Kasumi-1 (cell line): ENCODE results near the gene MIPOL1.

ENCODE experiments used
- DNase-seq, 2 experiments: peaks; one replicate each; lab custom pipeline; 2025; lab: John Stamatoyannopoulos, UW

Gene MIPOL1

DNA sequence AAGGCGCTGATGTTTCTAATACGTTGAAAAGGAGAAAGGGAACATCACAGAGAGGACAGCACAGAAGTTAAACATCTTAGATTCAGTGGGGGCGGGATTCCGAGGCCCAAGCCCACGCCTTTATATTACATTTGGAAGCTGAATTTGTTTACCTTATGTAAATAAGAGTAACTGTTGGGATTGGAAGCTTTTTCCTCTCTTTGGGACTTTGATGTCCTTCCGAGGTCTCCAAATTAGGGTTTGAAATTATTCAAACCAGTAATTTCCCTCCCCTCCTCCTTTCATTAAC lies 390.9 kb downstream of the MIPOL1 start:
- no peak for DNase-seq

DNA sequence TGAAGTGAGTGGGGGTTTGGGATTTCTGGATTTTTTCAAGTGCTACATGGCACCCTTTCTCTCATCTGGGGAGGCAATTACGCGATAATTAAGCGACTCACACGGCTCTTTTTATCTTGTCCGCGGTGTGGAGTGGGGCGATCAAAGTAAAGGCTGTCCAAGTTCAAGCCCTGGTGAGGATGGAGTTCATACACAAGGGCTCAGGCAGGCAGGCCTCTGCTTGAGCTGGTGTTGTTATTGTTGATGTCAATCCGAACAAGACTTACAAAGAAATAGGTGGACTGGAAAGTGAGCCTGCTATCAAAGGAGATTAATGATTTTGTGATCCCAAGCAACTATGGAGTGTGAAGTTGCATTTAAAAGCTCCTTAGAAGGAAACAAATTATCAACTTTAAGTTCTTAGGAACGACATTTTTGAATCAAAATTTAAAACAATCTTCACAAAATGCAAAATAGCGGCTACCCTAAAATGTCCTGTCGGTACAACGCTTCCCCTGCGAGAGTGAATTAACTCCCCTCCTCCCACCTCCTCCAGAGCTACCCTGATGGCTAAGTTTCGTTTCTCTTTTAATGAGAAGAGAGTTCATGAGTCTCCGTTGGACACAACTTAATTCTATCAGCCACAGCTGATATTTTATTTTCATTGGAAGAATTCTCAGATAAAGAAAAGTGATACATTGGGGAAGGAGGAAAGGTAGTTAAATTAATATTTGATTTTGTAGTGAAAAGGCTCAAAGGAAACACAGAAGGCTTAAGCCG lies 391.4 kb downstream of the MIPOL1 start:
- DNase-seq = no peak

DNA sequence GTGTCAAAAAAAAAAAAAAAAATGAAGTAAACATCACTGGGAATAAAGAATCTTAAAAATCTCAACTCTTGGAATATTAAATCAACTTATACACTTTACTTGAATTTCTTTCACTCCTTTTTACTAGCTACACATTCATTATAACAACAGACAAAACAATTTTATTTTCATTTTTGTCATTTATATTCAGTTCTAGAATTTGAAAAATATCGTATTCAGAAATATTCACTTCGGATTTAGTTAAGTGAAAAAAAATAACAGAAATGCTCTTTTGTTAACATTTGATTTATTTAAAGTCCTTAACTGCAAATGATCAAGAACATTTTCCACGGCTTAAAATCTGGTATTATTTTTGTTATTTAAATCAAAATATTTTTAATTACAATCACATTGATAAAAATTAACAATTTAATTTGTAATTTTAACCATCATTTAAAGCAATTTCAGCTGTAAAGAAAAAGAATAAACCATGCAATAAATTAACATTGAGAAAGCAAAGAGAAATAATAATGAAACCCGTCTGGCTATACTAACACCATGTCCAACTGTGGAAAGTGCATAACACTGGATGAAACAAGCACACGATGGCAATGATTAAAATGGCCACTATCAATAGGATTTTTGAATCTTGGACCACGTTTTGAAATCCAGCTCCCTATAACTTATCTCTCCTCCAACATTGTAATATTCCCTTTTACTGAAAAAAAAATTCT lies 392.1 kb downstream of the MIPOL1 start:
- DNase-seq = no peak

DNA sequence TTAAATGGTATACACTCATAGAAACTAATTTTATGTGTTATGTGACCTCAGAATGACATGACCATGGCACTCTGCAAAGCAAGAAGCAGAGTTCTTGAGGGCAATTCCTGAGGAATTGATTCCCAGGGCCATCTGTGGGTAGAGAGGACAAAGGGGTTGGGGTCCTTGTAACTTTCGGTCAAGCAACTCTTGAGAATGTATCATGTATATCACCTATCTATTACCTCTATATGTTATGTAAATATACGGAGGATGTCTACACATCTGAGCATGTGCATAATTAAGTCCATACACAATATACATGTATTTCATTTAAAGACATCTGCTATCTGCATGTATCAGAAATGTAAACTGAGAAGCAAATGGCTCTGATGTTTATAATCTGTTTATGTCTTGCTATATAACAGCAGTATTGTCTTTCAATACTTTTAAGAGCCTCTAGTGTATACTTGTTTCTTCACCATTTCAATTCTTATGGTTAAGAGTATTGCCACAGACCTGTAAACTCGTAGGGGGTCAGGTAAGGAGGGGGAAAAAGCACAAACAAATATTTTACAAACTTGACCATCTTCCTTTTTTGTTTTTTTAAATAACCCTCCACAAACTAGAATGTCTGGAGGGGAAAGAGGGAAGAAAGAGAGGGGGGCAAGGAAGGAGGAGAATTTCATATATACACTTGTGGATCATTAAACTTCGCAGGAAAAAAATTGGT lies 392.8 kb downstream of the MIPOL1 start:
- DNase-seq = no peak

DNA sequence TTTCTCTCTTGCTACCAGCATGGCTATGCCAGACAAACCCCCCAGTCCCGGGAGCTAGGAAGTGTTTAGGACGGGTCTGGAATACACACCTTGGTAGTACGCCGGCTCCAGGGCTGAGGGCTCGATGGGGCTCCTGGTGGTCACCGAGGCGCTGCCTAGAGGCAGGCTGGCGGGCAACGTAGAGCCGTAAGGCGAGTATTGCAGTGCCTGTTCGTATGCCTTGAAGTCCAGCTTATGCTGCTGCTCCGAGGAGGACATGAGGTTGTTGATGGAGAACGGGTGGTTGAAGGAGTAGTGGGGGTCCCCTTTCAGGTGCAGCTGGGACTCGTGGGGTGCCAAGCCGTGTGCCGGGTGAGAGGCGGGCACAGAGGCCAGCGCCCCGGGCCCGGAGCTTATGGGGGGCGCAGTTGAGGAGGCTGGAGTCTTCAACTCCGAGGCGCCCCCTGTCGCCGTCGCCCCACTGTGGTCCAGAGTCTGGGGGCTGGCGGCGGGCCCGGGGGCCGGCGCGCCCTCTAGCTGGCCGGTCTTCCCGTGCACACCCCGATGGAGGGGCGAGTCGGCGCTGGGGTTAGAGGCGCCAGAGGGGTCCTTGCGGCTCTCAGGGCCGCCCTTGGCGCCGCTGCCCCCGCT lies 393.7 kb downstream of the MIPOL1 start:
- no peak for DNase-seq

DNA sequence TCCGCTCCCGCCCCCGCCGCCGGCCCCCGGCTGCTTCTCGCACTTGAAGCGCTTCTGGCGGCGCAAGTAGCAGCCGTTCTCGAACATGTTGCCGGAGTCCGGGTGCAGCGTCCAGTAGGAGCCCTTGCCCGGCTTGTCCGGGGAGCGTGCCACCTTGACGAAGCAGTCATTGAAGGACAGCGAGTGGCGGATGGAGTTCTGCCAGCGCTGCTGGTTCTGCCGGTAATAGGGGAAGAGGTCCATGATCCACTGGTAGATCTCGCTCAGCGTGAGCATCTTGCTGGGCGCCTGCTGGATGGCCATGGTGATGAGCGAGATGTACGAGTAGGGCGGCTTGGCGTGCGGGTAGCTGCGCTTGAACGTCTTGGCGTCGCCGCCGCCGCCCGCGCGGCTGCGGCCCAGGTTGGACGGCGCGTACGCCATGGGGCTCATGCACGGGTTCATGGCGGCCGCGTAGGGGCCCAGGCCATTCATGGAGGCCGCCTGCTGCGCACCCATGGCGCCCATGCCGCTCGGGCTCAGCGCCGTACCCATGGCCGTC lies 394.3 kb downstream of the MIPOL1 start:
- DNase-seq = no peak

DNA sequence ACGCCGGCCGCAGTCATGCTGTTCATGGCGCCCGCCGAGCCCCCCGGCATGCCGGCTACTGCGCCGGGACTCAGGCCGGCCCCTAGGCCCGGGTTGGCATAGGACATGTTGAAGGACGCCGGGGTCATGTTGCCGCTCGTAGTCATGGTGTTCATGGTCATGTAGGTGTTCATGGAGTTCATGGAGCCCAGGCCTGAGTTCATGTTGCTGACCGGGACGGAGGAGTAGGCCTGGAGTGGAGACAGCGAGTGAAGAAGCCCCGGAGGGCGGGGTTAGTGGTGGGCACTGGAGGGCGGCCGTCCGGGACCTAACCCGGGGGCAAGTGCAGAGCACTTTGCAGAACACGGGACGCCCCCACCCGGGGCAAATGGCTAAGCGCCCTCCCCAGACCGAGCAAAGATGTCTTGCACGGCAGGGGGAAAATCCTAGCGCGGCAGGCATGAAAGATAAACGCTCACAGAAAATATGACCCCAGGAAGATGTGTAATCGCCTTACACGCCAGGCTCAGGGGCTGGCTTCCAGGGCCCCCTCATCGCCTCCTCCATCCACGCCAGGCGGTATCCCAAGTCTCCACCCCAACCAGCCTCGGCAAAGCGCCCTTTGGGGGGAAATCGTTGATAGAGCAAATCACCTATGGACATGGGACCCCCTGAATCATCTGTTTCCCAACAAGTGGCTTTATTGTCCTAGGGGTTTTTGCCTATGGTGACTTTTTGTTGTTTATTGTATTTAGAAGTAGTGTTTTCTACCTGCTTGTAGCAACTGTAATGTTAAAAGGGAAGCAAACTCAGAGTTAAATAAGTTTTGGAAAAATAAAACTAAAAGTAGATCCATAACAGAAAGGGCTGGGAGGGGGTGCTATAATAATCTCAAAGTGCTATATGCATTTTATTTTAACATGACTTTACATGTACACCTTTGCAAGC lies 395.0 kb downstream of the MIPOL1 start:
- no peak for DNase-seq

DNA sequence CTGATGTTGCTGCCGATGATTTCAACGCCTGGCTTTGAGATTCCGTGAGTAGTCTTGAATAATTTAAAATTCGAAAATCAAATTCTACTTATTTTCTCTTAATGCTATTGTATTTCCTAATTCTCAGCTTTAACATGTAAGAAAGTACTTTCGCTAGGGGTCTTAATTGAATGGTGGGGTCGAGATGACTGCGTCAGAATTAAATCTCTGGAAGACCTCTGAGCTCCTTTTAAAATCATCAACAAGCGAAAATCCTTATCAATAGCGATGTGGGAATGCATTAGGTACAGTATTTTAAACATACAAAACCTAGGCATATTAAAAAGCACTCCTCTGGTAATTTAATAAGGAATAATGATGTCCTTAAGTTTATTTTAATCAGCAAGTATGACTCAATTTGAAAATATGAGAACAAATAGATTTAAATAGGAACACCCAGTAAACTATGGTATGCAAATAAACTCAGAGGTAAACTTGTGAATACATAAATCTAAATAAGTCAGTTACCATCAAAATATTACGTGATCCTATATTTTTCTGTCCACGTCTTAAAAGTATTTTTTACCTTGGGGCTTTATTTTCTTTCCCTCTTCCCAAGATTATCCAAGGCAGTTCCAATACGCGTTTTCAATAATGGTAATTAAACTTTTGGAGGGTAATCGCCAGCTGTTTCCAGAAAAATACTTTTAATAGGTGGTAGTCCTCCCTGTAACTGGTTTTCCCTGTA lies 395.9 kb downstream of the MIPOL1 start:
- DNase-seq = no peak

DNA sequence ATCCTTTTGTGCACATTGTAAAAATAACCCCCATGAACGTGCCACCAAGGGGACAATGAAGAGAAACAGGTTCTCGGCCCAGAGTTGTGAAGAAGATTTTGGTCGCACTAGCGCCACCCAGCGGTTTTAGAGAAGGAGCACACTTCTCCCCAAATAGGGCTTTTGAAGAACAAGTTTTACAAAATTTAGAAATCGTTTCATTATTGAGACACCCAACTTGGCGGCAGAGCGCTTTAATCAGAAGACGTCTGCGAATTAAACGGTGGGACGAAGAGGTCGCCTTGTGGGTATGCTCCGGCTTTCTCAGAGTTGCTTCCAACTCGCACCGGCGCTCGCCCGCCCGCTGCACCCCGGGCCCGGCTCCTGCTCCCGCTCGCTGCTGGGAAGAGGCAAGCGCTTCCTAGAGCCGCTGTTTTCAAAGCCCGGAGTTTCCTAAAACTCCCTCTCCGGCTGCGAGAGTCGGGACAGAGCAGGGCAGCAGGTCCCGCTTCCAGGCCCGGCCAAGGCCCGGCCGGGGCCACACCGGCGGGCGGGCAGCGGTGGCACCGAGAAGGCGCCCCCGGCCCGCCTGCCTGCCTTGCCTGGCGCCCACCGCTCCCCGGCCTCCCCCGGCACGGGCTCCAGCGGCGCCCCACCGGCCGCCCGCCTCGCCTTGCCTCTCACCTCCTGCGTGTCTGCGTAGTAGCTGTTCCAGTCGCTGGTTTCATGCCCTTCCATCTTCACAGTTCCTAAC lies 396.7 kb downstream of the MIPOL1 start:
- peak; percentile 82 to 87 for DNase-seq

DNA sequence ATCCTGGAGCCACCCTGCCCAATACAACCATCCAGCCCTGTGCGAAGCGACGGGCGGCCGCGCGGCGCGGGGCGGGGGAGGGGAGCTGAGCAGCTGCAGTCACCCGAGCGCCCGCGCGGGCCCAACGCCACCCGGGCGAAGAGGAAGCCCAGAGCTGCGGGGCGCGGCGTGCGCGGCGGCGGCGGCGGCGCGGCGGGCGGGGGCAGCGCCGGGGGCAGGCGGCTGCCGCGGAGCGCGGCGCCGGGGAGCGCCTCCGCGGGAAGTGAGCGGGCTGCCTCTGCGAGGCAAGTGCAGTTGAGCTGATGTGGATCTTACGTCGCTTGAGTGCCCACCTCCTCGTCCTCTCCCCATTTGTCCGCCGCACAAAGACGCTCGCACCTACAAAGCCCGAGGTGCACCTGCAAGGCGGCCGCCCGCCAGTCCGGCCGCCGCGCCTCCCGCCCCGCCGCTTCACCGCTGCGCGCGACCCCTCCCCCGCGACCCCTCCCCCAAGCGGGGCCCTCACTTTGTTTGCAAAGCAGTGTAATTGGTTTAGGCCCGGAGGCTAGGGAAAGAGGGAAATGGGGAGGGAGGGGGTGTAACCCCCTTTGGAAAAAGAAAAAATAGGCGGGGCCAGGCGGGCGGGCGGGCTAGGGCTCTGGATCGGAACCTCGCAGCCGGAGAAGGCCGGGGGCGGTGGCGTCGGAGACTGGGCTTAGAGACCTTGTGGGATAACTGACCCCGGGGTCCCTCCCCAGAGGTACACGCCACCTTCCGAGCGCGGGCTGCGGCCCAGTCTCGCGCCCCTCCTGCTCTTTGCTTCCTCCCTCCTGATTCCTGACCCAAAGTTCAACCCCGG lies 397.5 kb downstream of the MIPOL1 start, which contains the start of the genes FOXA1 and TTC6:
FOXA1 (minus strand) TSS at position 279 of the 838 bp plus-strand sequence; CDS start at position 2, 277 bp downstream.
TTC6 (plus strand) TSS at position 659 of the 838 bp plus-strand sequence. CDS start 26,436 bp downstream, outside the sequence.
- peak; percentile 7 to 19 for DNase-seq

DNA sequence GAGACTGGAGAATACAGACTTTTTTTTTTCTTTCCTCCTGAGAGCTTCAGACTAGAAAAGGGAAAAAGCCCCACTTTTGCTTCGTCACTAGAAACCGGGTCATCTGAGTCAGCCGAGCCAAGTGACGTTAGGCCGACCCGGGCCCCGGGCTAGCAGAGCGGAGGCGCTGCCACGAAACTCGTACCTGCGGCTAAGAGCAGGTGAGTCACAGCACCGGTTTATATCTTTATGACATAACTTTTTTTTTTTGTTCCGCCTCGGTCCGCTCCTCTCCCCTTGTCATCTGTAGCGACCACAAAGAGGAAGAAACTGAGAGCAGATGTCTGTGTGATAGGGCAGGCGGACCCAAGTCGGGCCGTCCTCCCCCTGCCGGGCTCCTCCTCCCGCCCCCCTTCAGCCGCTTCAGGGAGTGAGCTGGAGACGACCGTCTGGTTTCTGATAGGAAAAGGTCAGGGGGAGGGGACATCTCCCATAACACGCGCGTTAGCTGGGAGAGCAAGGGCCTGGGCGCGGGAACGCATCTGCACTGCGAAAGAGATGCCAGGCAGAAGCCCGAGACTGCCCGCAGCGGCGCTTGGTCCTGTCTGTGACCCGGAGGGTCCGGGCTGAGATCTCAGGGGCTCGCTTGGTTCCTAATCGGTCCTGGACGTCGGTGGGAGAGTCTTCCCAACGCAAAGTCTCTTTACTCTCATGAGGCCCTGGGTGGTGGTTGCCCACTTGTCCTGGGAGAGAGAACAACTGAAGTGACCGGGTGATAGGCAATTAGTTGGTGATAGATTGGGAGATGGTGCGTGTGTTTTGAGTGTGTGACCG lies 398.3 kb downstream of the MIPOL1 start:
- peak; percentile 70 to 77 for DNase-seq

DNA sequence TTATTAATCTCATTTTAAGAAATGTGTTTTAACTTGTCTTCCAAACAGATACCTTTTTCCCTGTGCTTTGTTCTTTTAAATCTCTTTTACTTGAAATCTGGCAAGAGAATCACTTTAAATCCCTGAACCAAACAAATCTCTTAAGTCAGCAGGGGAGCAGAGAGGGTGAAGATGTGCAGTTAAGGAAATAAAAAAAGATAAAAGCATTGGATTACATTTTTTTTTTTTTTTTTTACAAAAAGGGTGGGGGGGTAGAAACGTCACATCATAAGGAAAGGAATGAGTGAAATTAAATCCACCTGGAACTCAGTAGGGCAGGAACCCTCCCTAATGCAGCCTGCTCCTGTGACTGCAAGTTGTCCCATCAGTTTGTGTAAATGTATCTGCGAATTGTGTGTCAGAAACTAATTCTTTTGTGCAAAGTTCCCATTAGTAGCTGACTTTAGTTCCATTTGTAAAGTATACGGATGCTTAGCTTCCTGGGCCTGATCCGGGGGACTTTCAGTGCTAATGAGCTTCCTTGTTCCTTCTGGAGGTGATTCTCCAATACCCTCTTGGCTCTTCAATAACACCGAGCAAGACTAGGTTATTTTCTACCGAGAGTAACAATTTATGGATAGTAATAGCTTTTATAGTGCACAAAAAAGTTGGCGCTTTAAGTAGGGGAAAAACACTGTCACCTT lies 399.2 kb downstream of the MIPOL1 start:
- DNase-seq = no peak

DNA sequence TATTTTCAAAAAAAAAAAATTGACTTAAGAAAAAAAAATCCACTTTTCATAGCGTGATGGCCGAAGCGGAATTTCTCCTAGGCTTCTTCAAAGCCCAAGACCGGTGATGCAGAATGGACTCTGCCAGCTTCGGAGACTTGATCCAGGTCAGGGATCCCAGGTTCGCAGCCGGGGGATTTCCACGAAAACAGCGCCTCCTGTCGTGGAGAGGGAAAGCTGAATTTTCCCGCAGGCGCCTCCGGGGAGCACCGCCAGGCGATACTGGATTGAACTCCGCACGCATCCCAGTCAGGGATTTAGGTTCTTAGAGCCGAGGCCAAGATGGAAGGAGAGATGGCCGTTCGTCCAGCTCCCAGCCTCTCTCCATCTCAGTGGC lies 399.8 kb downstream of the MIPOL1 start:
- DNase-seq = no peak

DNA sequence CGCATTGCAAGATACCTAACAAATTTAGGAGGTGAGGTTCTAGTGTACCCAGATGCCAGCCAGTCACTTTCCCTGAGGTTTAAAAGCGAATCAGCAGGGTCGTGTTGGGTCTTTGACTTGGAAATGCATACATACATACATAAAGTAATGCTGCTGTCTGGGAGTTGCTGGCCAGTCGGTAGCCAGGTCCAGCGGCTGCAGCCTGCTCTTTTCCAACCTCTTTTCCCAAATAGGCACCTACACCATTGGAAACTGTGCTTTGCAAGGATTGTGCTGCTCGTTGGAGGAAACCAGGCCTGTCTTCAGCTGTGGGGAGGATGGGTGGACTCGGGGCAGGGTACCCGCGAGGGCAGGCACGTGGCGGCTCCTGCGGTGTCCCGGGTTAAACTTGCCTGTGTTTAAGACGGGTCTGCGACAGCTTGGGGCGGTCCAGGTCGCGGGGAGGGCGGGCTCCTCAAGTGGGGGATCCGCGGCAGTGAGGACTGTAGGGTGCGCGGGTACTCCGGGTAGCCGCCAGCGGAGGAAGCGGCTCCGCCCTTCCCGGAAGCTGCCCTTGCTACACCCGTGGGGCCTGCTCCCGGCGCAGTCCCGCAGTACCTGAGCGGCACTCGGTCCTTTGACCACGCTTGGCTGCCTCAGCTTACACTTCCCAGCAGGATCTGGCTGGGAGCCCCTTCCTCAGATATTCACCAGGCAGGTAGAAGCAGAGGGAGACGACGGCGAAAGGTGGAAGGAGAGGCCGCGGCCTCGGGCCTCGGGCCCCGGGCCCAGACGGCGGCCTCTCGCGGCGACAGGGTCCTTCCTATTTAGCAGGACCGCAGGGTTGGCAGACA lies 400.4 kb downstream of the MIPOL1 start:
- DNase-seq = no peak

DNA sequence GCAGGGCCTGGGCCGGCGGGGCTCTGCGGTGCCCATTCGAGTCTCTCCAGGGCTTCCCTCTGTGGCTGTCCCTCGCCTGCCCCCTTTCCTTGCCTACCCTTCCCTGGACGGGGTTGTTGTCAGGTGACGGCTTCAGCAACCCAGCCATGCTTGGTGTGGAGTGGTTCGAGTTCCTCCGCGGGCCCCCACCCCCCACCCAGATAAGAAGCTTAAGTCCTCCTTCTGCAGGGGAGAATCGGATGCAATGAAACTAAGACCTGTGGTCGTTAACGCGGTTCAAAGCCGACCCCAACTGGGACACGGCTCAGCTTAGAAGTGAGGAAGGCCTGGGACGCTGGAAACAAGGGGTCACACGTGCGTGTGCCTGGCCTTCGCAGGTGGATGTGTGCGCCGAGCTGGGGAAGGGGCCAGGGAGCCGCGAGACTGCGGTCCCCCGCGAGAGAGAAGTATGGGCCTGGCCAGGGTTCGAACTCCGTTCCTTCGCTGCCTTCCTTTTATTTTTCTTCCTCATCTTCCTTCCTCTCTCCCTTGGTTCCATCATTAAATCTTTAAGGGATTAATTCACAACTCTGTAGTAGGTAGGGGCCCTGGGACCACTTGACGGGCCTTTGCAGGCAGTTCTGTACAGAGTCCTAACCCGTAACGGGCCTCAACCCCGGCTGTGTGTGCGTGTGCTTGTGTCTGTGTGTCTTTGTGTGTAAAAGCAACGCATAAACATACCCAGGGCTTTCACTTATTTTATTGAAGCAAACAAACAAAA lies 401.2 kb downstream of the MIPOL1 start:
- no peak for DNase-seq
